Ovary (tissue), 3 donors: ENCODE data around the gene ARG1.

Source experiments
- CTCF ChIP-seq, 3 donors: fragments of 450-650 bp in 2 of 3; fragments of 200-600 bp in 1 of 3; IDR thresholded peaks; one replicate each; pipeline versions ENCODE4 v1.5.1 to v1.8.0; 2016 to 2022; ENCODE audit warnings: antibody characterized with exemption in 3 of 3, mild to moderate bottlenecking in 1 of 3
- EP300 ChIP-seq: sonication (generic); formaldehyde crosslinking; IDR thresholded peaks from one replicate; pipeline ENCODE4 v1.6.1; 2017; ENCODE audit warnings: antibody characterized with exemption
- POLR2A ChIP-seq: fragments of 450-650 bp; IDR thresholded peaks from one replicate; pipeline ENCODE4 v1.6.1; 2017; ENCODE audit warnings: antibody characterized with exemption, mild to moderate bottlenecking, moderate library complexity
- donor health status: DM: no; HTN: no; CAD: no.

DNA sequence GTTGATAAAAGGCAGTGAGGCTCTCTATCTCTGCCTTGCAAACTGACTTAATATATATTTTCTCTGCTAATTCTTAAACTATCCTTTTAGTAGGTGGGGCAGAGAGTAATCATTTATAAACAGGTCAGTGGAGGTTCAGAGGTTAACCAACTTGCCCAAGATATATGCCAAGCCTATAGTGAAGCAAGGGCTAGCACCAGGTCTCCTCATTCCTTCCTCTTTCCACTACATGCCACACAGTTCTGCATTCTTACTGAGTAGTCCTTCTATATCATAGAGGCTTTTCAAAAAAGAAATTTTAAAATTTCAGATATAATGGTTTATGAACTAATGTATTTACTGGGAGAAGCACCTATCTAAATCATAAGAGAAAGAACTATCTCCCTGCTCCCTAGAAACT lies 8.5 kb downstream of the ARG1 start:
- no peak for TF ChIP-seq CTCF (IDR thresholded peaks at IDR 0.05)
- no peak for TF ChIP-seq EP300
- TF ChIP-seq POLR2A, result no peak
